WTC11 (cell line): ENCODE data around the gene MEGF11. TPM values are rescaled to one million over a fixed set of nuclear protein-coding genes. Genes with fewer than 3 reads are reported as not detected.

Experiments
- ATAC-seq: fragments of 200-7000 bp; cut with Tn5 transposase; 2 replicates; pipeline ENCODE4 v1.10.0; 2021; ENCODE audit warnings: mild to moderate bottlenecking, moderate library complexity
- CTCF ChIA-PET: fragments of 300-600 bp; sonication (Branson Sonifier 250); formaldehyde crosslinking; loops from one replicate; lab custom pipeline; 2021; ENCODE audit warnings: antibody characterized with exemption; lab: Charles Lee
- POLR2A ChIA-PET: fragments of 350-600 bp; sonication (Branson Sonifier 250); formaldehyde crosslinking; loops from one replicate; lab custom pipeline; 2021; ENCODE audit warnings: antibody characterized with exemption; lab: Charles Lee
- DNase-seq: peaks from one replicate; pipeline ENCODE4 v3.0.0; 2021; ENCODE audit warnings: low spot score
- H3K27ac Mint-ChIP-seq: 2 replicates; pipeline ENCODE4 v1.8.0; 2021; ENCODE audit warnings: mixed read lengths
- H3K27me3 Mint-ChIP-seq: 2 replicates; pipeline ENCODE4 v1.8.0; 2021; ENCODE audit warnings: low read depth, mild to moderate bottlenecking, moderate library complexity, mixed read lengths
- H3K36me3 Mint-ChIP-seq: 2 replicates; pipeline ENCODE4 v1.8.0; 2021; ENCODE audit warnings: mixed read lengths
- H3K4me1 Mint-ChIP-seq: 2 replicates; pipeline ENCODE4 v1.8.0; 2022; ENCODE audit warnings: mixed read lengths
- H3K4me3 Mint-ChIP-seq: 2 replicates; pipeline ENCODE4 v1.8.0; 2021; ENCODE audit warnings: mild to moderate bottlenecking, moderate library complexity, mixed read lengths
- H3K9me3 Mint-ChIP-seq: 2 replicates; pipeline ENCODE4 v1.8.0; 2021; ENCODE audit warnings: mixed read lengths
- CTCF ChIP-seq: fragments of 200-600 bp; IDR thresholded peaks from 2 replicates; pipeline ENCODE4 v1.8.0; 2022; ENCODE audit warnings: antibody characterized with exemption
- E2F5 ChIP-seq: sonication (generic); formaldehyde crosslinking; IDR thresholded peaks from 2 replicates; pipeline ENCODE4 v1.8.1; 2022; ENCODE audit warnings: mild to moderate bottlenecking, moderate library complexity, missing genetic modification reagents
- ERG ChIP-seq: fragments of 250-450 bp; sonication (Bioruptor Pico); IDR thresholded peaks from 2 replicates; pipeline ENCODE4 v1.8.0; 2021; ENCODE audit warnings: mild to moderate bottlenecking
- FOXJ3 ChIP-seq: sonication (generic); formaldehyde crosslinking; IDR thresholded peaks from 2 replicates; pipeline ENCODE4 v1.9.0; 2021; ENCODE audit warnings: missing genetic modification reagents, mild to moderate bottlenecking, borderline replicate concordance
- MAX ChIP-seq: sonication (generic); formaldehyde crosslinking; IDR thresholded peaks from 2 replicates; pipeline ENCODE4 v1.8.0; 2022; ENCODE audit warnings: mild to moderate bottlenecking, missing genetic modification reagents
- MXD4 ChIP-seq: fragments of 250-450 bp; sonication (Bioruptor Pico); IDR thresholded peaks from 2 replicates; pipeline ENCODE4 v1.8.0; 2021; ENCODE audit warnings: mild to moderate bottlenecking, moderate library complexity, borderline replicate concordance
- PRDM15 ChIP-seq: sonication (generic); formaldehyde crosslinking; IDR thresholded peaks from 2 replicates; pipeline ENCODE4 v1.8.0; 2022; ENCODE audit warnings: missing genetic modification reagents
- SP1 ChIP-seq: sonication (generic); formaldehyde crosslinking; conservative IDR thresholded peaks from 2 replicates; pipeline ENCODE4 v1.8.1; 2022; ENCODE audit warnings: missing genetic modification reagents
- USF1 ChIP-seq: sonication (generic); formaldehyde crosslinking; IDR thresholded peaks from 2 replicates; pipeline ENCODE4 v1.8.0; 2022; ENCODE audit warnings: mild to moderate bottlenecking, missing genetic modification reagents
- ZNF423 ChIP-seq: fragments of 250-450 bp; sonication (Bioruptor Pico); IDR thresholded peaks from 2 replicates; pipeline ENCODE4 v2.1.2; 2022; ENCODE audit warnings: mild to moderate bottlenecking, moderate library complexity
- total RNA-seq: library from RNA; stranded (reverse); gene quantifications from 3 replicates; pipeline ENCODE4 v1.2.3, GENCODE V29; 2021

The MEGF11 gene
- total RNA-seq, 1 experiment from 2014 or later: 3.3 TPM

GRCh38 chr15:66132251-66132816, 121.2 kb downstream of the MEGF11 start:
- no peak overlapping the region for H3K4me3 Mint-ChIP-seq
- POLR2A ChIA-PET: no interaction called here
- no peaks in the 10 kb centered on the region for H3K36me3 Mint-ChIP-seq
- peaks cover 13% of the 10 kb centered on the region for H3K4me1 Mint-ChIP-seq
- ATAC-seq: no peak
- H3K9me3 Mint-ChIP-seq: no peaks in the 10 kb centered on the region
- no peak for DNase-seq
- H3K27ac Mint-ChIP-seq: no peak overlapping the region
- peaks cover 3% of the 10 kb centered on the region for H3K27me3 Mint-ChIP-seq
- no peak for TF ChIP-seq ERG
- no peak for TF ChIP-seq MXD4 (CRISPR knock-in tag)
- TF ChIP-seq CTCF: no peak
- CTCF ChIA-PET: no interaction called here

- H3K27me3 Mint-ChIP-seq: peaks cover 3% of the 10 kb centered on the region
- peaks cover 13% of the 10 kb centered on the region for H3K4me1 Mint-ChIP-seq
- H3K27ac Mint-ChIP-seq: no peak overlapping the region
- no peak overlapping the region for H3K4me3 Mint-ChIP-seq
- H3K9me3 Mint-ChIP-seq: no peaks in the 10 kb centered on the region
- no peaks in the 10 kb centered on the region for H3K36me3 Mint-ChIP-seq
- ChIA-PET CTCF (interaction anchor here (0.6 kb wide), 1 partner anchor 16 kb away, joined by 3 read pairs; no protein-coding TSS in a partner anchor), POLR2A (interaction anchor here (0.5 kb wide), 1 partner anchor 338 kb away, joined by 6 read pairs; no protein-coding TSS in a partner anchor)
- TF ChIP-seq SP1 (CRISPR knock-in tag): no peak
- no peak for TF ChIP-seq MAX (CRISPR knock-in tag)
- TF ChIP-seq PRDM15: no peak
- no peak for TF ChIP-seq FOXJ3 (CRISPR knock-in tag)
- no peak for TF ChIP-seq E2F5 (CRISPR knock-in tag)
- TF ChIP-seq USF1: no peak
- TF ChIP-seq ZNF423 (CRISPR knock-in tag): no peak
- TF ChIP-seq CTCF: no peak
- TF ChIP-seq, all 79 proteins: peak for 0
- DNase-seq (no peak), ATAC-seq (no peak)
These were observed 121.7 kb downstream of the MEGF11 start for GRCh38 chr15:66131831-66132230.
